ENCODE data around the gene CES5A. TPM values are rescaled to one million over a fixed set of nuclear protein-coding genes. Genes with fewer than 3 reads are reported as not detected.

The CES5A gene
- total RNA-seq, 1 donor from 2014 or later, result not detected

DNA sequence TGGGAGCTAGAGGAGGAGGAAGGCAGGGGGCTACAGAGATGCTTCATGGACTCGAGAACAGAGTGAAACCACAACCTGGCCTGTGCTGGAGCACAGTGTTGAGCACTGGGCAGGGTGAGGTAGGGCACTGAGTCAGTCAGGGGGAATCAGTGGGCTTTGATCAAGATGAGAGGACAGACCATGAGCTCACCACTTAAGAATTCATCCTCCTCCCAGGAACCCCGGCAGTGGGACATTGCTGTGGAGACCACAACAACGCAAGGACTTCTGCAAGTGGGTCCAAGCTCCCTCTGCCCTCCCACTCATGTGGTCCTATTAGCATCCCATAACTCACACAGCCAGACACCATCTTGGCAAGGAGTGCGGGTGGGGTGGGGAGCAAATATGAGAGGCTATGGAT is 1.7 kb upstream of the CES5A start:
- no peak for ATAC-seq
- DNase-seq, result no peak
- intact Hi-C loops (cut with DNase I), result no loop called here
- Histone ChIP-seq H3K4me3 (no peak overlapping the region), H3K27me3 (ENCODE audit: low read depth) (no peaks in the 10 kb centered on the region), H3K36me3 (no peaks in the 10 kb centered on the region), H3K27ac (no peak overlapping the region), H3K4me1 (no peaks in the 10 kb centered on the region), H3K9me3 (no peaks in the 10 kb centered on the region)
- TF ChIP-seq CTCF (IDR thresholded peaks at IDR 0.05), result no peak

DNA sequence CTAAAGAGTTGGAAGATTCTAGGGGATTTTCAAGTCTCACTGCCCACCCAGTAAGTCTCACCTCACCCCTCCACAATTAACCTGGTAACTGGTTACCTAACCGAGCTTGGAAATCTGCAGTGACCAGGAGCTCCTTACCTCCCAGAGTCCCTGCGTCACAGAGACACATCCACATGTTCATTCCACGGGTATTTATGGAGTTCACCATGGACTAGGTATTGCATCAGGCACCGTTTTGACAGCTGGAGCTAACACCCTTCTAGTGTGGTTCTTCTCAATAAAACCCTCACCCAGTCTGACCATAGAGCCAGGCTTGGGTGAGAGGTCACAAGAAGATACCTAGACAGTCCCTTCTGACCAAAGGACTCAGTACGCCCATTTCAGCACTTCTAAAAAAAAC is 2.1 kb downstream of the CES5A start:
- ATAC-seq (no peak), DNase-seq (no peak)
- intact Hi-C loops (cut with DNase I), result no loop called here
- no peaks in the 10 kb centered on the region for H3K36me3 ChIP-seq
- H3K4me3 ChIP-seq, result no peak overlapping the region
- no peaks in the 10 kb centered on the region for H3K9me3 ChIP-seq
- no peak for TF ChIP-seq CTCF (IDR thresholded peaks at IDR 0.05)
- H3K27ac ChIP-seq, result no peak overlapping the region
- no peaks in the 10 kb centered on the region for H3K4me1 ChIP-seq
- no peaks in the 10 kb centered on the region for H3K27me3 ChIP-seq (ENCODE audit: low read depth)

- intact Hi-C loops (cut with DNase I), result no loop called here
- TF ChIP-seq CTCF (IDR thresholded peaks at IDR 0.05), result no peak
- Histone ChIP-seq H3K27me3 (ENCODE audit: low read depth) (no peaks in the 10 kb centered on the region), H3K4me3 (no peak overlapping the region), H3K36me3 (no peaks in the 10 kb centered on the region), H3K27ac (no peak overlapping the region), H3K9me3 (no peaks in the 10 kb centered on the region), H3K4me1 (no peaks in the 10 kb centered on the region)
- DNase-seq (no peak), ATAC-seq (no peak)
These were observed 3.0 kb downstream of the CES5A start for GRCh38 chr16:55872130-55872529.

GRCh38 chr16:55871411-55872038 is 3.6 kb downstream of the CES5A start:
- no peaks in the 10 kb centered on the region for H3K36me3 ChIP-seq
- H3K9me3 ChIP-seq, result no peaks in the 10 kb centered on the region
- TF ChIP-seq CTCF (IDR thresholded peaks at IDR 0.05), result no peak
- no peak overlapping the region for H3K4me3 ChIP-seq
- no peaks in the 10 kb centered on the region for H3K4me1 ChIP-seq
- intact Hi-C loops (cut with DNase I), result no loop called here
- no peaks in the 10 kb centered on the region for H3K27me3 ChIP-seq (ENCODE audit: low read depth)
- DNase-seq, result no peak
- H3K27ac ChIP-seq, result no peak overlapping the region
- no peak for ATAC-seq

DNA sequence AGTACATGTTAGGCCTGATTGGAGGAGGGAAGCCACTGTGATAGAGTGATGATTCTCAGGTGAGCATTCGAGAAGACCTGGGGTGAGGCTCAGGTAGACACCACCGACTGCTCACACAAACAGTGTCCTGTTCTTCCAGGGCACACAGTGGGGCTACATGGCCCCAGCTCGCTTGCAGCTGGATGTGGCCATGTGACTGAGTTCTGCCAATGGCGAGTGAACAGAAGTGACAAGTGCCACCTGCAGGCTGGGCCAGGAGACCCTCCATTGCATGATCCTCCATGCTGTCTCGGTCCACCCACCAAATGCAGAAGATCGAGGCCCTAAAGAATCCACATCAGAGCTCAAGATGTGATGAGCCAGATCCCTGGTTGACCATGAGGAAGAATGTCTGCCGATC is 6.2 kb downstream of the CES5A start:
- peak in 1 of 2 donors; percentile 27 for ATAC-seq

More for the DNA sequence above, 6.2 kb downstream of the CES5A start:
- Histone ChIP-seq H3K36me3 (no peaks in the 10 kb centered on the region), H3K27ac (no peak overlapping the region), H3K9me3 (no peaks in the 10 kb centered on the region), H3K4me3 (no peak overlapping the region), H3K4me1 (no peaks in the 10 kb centered on the region), H3K27me3 (ENCODE audit: low read depth) (no peaks in the 10 kb centered on the region)
- intact Hi-C loops (cut with DNase I), result no loop called here
- no peak for DNase-seq
- no peak for TF ChIP-seq CTCF (IDR thresholded peaks at IDR 0.05)
